Duodenal mucosa (tissue), 2 donors: ENCODE results near the gene MEPCE.
A peak's percentile ranks its signal among the peaks of the same experiment; 100 is the strongest.
"Not testable (repeated sequence)": the region's sequence is repeated elsewhere in the genome, so short reads cannot be mapped to it uniquely, and the experiment has no call there.

Source experiments
- H3K27ac ChIP-seq: one replicate; pipeline ENCODE4 v1.7.0; 2013; ENCODE audit warnings: low read depth, low read length
- H3K27me3 ChIP-seq, 2 donors: one replicate each; pipeline ENCODE4 v1.7.0; 2013; ENCODE audit warnings: low read length in 2 of 2, control low read depth in 1 of 2; ENCODE audit not compliant: insufficient read depth in 2 of 2, control insufficient read depth in 1 of 2
- H3K36me3 ChIP-seq, 2 donors: one replicate each; pipeline ENCODE4 v1.7.0; 2013; ENCODE audit warnings: low read length in 2 of 2, control low read depth in 1 of 2; ENCODE audit not compliant: insufficient read depth in 2 of 2, control insufficient read depth in 1 of 2
- H3K4me1 ChIP-seq, 2 donors: one replicate each; pipeline ENCODE4 v1.7.0; 2013; ENCODE audit warnings: low read length in 2 of 2, control low read depth in 1 of 2; ENCODE audit not compliant: insufficient read depth in 2 of 2, control insufficient read depth in 1 of 2
- H3K4me3 ChIP-seq, 2 donors: one replicate each; pipeline ENCODE4 v1.7.0; 2013; ENCODE audit warnings: low read length in 2 of 2, low read depth in 1 of 2
- H3K9ac ChIP-seq, 2 donors: one replicate each; pipeline ENCODE4 v1.7.0; 2013; ENCODE audit warnings: low read length in 2 of 2, low read depth in 1 of 2
- H3K9me3 ChIP-seq, 2 donors: one replicate each; pipeline ENCODE4 v1.7.0; 2013; ENCODE audit warnings: low read length in 2 of 2, control low read depth in 1 of 2; ENCODE audit not compliant: control insufficient read depth in 1 of 2

The MEPCE gene

DNA sequence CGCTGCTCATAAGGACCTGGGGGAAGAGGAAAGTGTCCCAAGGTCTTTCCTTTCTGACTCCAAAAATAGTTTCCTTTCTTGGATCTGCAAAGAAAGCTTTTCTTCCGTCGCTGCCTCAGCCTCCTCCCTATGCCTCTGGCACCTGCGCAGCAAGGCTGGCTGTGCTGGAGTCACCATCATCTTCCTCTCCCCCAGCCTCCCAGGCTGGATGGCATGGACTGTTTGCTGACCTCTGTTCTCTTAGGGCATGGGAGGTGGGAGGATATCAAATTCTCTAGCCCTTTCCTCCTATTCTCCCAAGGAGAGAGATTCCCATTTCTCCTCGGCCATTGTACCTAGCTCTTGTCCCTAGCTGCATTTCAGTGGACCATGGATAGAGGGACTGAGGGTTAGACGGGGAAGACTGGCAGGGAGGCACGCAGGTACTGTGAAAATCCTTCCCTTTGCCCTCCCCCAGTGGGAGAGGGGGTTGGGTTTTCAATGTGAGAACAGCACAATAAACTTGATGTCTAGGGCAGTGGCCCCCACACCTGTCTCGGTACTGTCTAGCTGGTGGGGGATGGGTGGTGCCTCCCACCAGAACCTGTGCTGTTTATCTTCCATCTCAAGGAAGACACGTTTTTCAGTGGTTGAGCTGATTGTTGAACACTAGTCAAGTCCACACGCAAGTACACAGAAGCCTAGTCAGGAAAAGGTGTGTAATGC lies 4.1 kb downstream of the MEPCE start:
- Histone ChIP-seq H3K36me3 (peaks cover 16 to 31% of the 10 kb centered on the region in 2 donors), H3K9ac (no peak overlapping the region), H3K9me3 (no peaks in the 10 kb centered on the region), H3K4me3 (no peak overlapping the region), H3K27ac (no peak overlapping the region), H3K4me1 (peaks cover 35 to 39% of the 10 kb centered on the region in 2 donors), H3K27me3 (no peaks in the 10 kb centered on the region)

DNA sequence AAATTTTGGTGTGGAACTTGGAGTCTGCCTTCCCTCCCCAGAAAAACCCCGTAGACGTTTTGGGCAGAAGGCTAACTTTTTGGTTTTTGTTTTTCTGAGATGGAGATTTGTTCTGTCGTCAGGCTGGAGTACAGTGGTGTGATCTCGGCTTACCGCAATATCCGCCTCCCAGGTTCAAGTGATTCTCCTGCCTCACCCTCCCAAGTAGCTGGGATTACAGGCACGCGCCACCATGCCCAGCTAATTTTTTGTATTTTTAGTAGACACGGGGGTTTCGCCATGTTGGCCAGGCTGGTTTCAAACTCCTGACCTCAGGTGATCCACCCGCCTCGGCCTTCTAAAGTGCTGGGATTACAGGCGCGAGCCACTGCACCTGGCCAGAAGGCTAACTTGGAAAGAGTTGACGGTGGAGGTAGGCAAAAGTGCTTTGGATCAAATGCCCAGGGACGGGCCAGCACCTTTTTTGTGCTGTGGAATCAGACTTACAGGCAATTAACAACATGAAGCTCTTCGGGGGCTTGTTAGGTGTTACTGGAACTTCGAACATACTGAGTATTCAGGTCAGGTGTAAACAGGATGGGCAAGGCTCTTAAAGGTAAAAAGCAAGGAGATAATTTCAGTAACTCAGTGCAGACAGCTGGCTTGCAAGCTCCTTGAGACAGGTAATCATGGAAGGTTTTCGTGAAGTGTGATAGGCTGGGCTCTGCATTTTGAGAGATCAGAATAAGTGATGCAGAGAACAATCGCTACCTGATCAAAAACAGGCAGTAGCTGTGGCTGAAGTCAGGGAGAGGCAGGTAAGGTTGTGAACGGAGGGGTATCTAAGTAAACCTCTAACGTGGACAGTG lies 4.9 kb downstream of the MEPCE start:
- no peak overlapping the region for H3K27ac ChIP-seq
- H3K4me1 ChIP-seq, result peaks cover 35 to 39% of the 10 kb centered on the region in 2 donors
- H3K9me3 ChIP-seq, result no peaks in the 10 kb centered on the region
- H3K9ac ChIP-seq, result peak overlapping the region; percentile 83 to 96
- peaks cover 16 to 31% of the 10 kb centered on the region in 2 donors for H3K36me3 ChIP-seq
- no peaks in the 10 kb centered on the region for H3K27me3 ChIP-seq
- peak overlapping the region; percentile 87 to 92 for H3K4me3 ChIP-seq

DNA sequence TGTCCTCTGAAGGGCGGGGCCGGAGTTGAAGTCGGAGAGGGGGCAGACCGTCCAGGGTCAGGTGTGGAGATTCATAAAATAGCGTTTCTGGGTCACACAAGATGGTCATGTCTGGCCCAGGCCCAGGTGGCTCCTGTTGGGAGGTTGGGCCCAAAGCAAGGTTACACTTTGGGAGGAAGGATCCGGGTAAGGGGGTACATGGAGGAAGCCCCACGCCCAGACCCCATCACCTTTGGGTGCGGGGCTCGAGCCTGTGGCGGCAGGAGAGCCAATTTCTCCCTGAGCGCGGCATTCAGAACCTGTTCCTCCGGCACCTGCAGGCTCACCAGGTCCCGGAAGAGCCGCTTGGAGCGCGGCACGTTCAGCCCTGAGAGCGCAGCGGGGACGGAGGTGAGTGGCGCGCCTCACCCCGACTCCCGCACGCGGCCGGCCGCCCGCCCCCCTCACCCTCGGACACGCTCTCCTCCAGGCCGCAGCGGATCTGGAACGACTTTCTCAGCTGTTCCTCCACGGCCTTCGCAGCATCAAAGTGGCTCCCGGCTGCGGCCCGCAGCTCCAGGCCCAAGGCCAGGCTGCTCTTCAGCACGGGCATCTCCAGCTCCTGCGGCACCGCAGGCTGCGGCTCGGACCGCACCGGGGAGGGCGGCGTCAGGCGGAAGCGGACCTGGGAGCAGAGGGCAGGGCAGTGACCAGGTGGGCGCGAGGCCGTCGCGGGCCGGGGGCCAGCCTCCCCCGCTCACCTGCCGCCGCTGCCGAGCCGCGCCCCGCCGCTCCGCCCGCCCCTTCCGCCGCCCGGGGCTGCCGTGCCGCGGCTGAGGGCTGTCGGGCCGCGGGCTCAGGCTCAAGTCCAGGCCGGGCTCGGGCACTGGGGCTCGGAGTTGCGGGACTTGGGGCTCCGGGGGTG lies 6.0 kb downstream of the MEPCE start:
- Histone ChIP-seq H3K36me3 (peaks cover 16 to 31% of the 10 kb centered on the region in 2 donors), H3K27me3 (no peaks in the 10 kb centered on the region), H3K4me3 (peak overlapping the region; percentile 87 to 92), H3K9me3 (no peaks in the 10 kb centered on the region), H3K9ac (peak overlapping the region; percentile 83 to 96), H3K4me1 (peaks cover 31 to 36% of the 10 kb centered on the region in 2 donors), H3K27ac (peak overlapping the region; percentile 97)

DNA sequence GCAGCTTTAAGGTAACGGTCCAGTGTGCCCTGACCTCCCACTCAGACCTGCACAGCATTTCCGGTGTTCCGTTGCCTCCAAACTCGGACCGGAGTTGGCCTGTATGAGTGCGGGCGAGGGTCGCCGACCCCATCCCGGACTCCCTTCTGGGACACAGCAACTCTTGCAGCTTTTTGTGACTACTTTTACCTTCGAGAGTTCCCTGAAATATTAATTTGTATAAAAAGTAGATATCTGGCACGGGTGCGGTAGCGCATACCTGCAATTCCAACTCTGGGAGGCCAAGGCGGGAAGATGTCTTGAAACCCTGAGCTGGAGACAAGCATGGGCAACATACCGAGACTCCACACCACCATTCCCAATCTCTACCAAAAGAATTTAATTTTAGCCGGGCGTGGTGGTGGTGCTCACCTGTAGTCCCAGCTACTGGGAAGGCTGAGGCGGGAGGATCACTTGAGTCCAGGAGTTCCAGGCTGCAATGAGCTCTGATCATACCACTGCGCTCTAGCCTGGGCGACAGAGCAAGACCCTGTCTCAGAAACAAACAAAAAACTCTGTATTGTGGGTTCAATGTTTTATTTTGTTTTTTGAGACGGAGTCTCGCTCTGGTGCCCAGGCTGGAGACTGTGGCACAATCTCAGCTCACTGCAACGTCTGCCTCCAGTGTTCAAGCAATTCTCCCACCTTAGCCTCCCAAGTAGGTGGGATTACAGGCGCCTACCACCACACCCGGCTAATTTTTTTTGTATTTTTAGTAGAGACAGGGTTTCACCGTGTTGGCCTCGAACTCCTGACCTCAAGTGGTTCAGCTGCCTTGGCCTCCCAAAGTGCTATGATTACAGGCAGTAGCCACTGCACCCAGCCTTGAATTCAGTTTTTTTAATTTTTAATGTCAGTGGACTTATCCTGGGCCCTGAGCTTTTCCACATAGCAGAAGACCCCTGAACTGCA lies 7.8 kb downstream of the MEPCE start:
- Histone ChIP-seq H3K9ac (peak overlapping the region in 1 of 2 donors; percentile 83), H3K4me3 (peak overlapping the region; percentile 76 to 87), H3K9me3 (no peaks in the 10 kb centered on the region), H3K27me3 (no peaks in the 10 kb centered on the region), H3K36me3 (peaks cover 15 to 23% of the 10 kb centered on the region in 2 donors), H3K27ac (no peak overlapping the region), H3K4me1 (peaks cover 13 to 18% of the 10 kb centered on the region in 2 donors)

DNA sequence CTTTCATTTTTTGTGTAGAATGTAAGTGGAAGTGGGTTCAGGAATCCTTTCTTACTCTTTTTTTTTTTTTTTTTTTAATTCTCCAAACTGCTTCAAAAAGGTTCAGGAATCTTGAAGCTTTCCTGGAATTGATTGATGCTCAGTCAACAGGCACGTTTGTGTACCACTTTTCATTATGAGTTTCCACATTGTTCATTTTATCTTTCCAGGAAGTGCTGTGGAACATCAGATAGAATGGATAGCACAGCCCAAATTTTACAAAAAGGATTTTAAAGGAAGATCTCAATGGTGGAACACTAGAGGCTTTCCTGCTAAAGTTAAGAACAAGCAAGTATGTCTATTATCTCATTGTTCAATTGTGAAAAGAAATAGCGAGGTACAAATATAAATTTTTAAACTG lies 8.5 kb downstream of the MEPCE start:
- peaks cover 10 to 17% of the 10 kb centered on the region in 2 donors for H3K36me3 ChIP-seq
- no peaks in the 10 kb centered on the region for H3K9me3 ChIP-seq
- H3K9ac ChIP-seq, result no peak overlapping the region
- H3K27me3 ChIP-seq, result no peaks in the 10 kb centered on the region
- H3K4me1 ChIP-seq, result peaks cover 9 to 17% of the 10 kb centered on the region in 2 donors
- no peak overlapping the region for H3K27ac ChIP-seq
- no peak overlapping the region for H3K4me3 ChIP-seq

DNA sequence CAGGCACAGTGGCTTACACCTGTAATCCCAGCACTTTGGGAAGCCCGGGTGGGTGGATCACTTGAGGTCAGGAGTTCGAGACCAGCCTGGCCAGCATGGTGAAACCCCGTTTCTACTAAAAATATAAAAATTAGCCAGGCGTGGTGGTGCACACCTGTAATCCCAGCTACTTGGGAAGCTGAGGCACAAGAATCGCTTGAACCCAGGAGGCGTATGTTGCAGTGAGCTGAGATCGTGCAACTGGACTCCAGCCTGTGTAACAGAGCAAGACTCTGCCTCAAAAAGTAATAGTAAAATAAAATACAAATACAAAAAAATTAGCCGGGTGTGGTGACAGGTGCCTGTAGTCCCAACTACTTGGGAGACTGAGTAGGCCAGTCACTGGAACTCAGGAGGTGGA lies 9.1 kb downstream of the MEPCE start:
- not testable (repeated sequence) for H3K9ac ChIP-seq, H3K27me3 ChIP-seq, H3K27ac ChIP-seq, H3K9me3 ChIP-seq, H3K4me3 ChIP-seq
- Histone ChIP-seq H3K36me3 (peaks cover 4 to 11% of the 10 kb centered on the region in 2 donors), H3K4me1 (peaks cover 9 to 13% of the 10 kb centered on the region in 2 donors)

DNA sequence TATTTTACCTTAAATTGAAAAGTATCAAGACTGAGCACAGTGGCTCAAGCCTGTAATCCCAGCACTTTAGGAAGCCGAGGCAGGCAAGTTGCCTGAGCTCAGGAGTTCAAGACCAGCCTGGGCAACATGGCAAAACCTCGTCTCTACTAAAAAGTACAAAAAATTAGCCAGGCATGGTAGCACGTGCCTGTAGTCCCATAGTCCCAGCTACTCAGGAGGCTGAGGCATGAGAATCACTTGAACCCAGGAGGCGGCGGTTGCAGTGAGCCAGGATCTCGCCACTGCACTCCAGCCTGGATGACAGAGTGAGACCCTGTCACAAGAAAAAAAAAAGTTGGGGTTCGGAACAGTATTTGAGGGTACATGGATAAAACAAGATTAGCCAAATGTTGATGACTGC lies 9.6 kb downstream of the MEPCE start:
- not testable (repeated sequence) for H3K27ac ChIP-seq, H3K9ac ChIP-seq, H3K36me3 ChIP-seq, H3K4me3 ChIP-seq, H3K27me3 ChIP-seq, H3K9me3 ChIP-seq
- H3K4me1 ChIP-seq, result peaks cover 11% of the 10 kb centered on the region in 2 donors

DNA sequence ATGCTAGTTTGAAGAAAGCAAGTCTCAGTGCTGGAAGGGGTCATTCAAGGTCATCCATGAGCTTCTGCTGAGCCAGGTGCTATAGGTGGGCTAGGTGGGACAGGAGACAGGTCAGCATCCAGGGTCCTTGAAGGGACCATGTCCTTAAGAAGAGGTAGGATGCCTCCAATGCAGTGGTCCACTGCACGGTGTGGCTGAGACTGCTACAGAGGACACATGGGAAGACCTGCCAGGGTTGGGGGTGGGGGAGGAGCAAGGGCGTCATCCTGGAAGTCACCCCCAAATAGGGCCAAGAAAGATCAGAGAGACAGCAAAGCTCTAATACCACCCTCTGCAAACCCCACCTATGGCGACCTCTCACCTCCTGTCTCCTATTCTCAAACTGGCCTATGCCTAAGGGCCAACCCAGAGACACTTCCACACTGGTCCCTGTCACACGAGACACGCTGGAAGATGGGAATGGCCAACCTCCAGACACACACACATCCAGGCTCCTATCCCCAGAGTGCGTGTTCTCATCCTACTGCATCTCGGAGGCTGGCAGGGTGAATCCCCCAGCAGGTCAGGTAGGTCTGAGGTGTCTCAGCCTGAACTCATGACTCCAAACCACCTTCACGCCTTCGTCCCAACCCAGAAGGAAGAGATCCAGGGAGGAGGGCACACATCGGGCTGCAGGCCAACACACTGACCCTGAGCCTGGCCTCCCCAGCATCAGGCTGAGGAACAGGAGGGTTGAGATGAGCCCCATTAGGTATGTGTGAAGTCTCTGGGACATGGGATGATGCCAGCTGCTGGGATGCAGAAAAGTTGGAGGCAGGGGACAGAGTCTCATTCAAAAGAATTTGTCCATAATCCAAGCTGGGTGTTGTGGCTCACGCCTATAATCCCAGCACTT lies 12.3 kb downstream of the MEPCE start:
- Histone ChIP-seq H3K4me1 (peaks cover 10 to 11% of the 10 kb centered on the region in 2 donors), H3K36me3 (no peaks in the 10 kb centered on the region), H3K4me3 (no peak overlapping the region), H3K9ac (no peak overlapping the region), H3K9me3 (no peaks in the 10 kb centered on the region), H3K27me3 (no peaks in the 10 kb centered on the region), H3K27ac (no peak overlapping the region)
